Right lobe of liver (tissue), 6 donors: Measurements from ENCODE around the gene TTC8. TPM values are rescaled to one million over a fixed set of nuclear protein-coding genes. Genes with fewer than 3 reads are reported as not detected.

Source experiments
- ATAC-seq, 4 donors: fragments of 200-7000 bp; cut with Tn5 transposase; one replicate each; pipeline ENCODE4 v1.9.1; 2020; ENCODE audit warnings: mild to moderate bottlenecking in 4 of 4, moderate library complexity in 4 of 4
- DNase-seq, 3 donors: peaks; one replicate each; pipeline ENCODE4 v3.0.0-alpha.2; 2020
- H3K27ac ChIP-seq, 3 donors: fragments of 200-600 bp; one replicate each; pipeline ENCODE4 v1.8.0; 2022
- H3K27me3 ChIP-seq, 2 donors: fragments of 200-600 bp; one replicate each; pipeline ENCODE4 v1.8.0; 2022
- H3K36me3 ChIP-seq, 4 donors: fragments of 200-600 bp; sonication (generic) in 1 of 4; one replicate each; pipeline versions ENCODE4 v1.5.1 to v1.8.0; 2017 to 2022; ENCODE audit warnings: control low read depth in 1 of 4
- H3K4me1 ChIP-seq, 4 donors: fragments of 200-600 bp; sonication (generic) in 1 of 4; one replicate each; pipeline versions ENCODE4 v1.5.1 to v1.8.0; 2017 to 2022; ENCODE audit warnings: control low read depth in 1 of 4
- H3K4me3 ChIP-seq, 3 donors: fragments of 200-600 bp; one replicate each; pipeline ENCODE4 v1.8.0; 2022
- H3K9me3 ChIP-seq, 4 donors: fragments of 200-600 bp; sonication (generic) in 1 of 4; one replicate each; pipeline versions ENCODE4 v1.5.1 to v1.8.0; 2017 to 2022; ENCODE audit warnings: control low read depth in 1 of 4
- POLR2A ChIP-seq: fragments of 450-650 bp; IDR thresholded peaks from one replicate; pipeline ENCODE4 v1.6.1; 2017; ENCODE audit warnings: antibody characterized with exemption, mild to moderate bottlenecking
- WGBS: methylation state at CpG from one replicate; pipeline ENCODE4 v1.1.6; 2018; ENCODE audit warnings: low coverage, low lambda C conversion rate; ENCODE audit not compliant: insufficient coverage; ENCODE audit errors: missing lambda C conversion rate; 5-methylcytosine and 5-hydroxymethylcytosine counted together
- intact Hi-C, 2 donors: fragments of 100-400 bp; cut with DNase I; formaldehyde crosslinking; loops; one replicate each; pipeline versions ENCODE4 v1.11.2 to v1.14.1; 2022
- total RNA-seq, 6 experiments: library from RNA; depleted of rRNA in 2 of 6; stranded (reverse); fragments of >200 nt in 2 of 6; fragmentation: NEBNext Ultra II Directional in 3 of 6; extraction: Animal tissue kit (Norgen Biotek cat#: 25700) in 3 of 6; gene quantifications; one replicate each; pipeline versions ENCODE4 v1.1.0 to v1.2.4, GENCODE V29; 2016 to 2023
- TF ChIP-seq, protein P1 (sequence below), 4 donors: fragments of 200-600 bp in 3 of 4; fragments of 450-650 bp in 1 of 4; IDR thresholded peaks; one replicate each; pipeline versions ENCODE4 v1.5.1 to v1.8.0; 2016 to 2022; ENCODE audit warnings: antibody characterized with exemption in 4 of 4, mild to moderate bottlenecking in 2 of 4
- donor health status: DM: no; HTN: yes; CAD: no.
- donor health status: DM: no; HTN: no; CAD: no.
- donor health status: DM: no; HTN: no; CAD: no.
- donor health status: DM: no; HTN: yes; CAD: no.
- donor health status: DM: no; HTN: yes; CAD: no.

Gene TTC8
- total RNA-seq, 6 experiments from 2014 or later: 6.9 to 25.0 (median 11.1) TPM

DNA sequence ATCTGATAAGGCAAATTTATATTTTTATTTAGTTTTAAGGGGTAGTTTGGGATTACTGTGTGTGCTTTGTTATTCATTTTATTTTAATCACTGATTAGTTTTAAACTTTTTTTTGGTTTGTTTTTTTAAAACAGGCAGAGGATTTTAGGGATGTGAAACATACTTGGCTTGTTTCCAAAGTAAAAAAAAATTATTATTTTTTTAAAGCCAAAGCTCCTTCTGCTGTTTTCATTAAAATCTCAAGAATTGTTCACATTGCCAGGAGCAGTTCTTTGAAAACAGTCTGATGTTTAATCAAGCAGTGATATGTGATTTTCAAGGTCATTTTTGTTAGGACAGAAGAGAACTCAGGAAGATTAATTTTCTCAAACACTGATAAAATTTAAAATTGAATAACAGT, 11.2 kb downstream of the TTC8 start:
- peaks cover 0 to 20% (median 5%) of the 10 kb centered on the region in 4 donors for H3K4me1 ChIP-seq
- no peak overlapping the region for H3K27ac ChIP-seq
- TF ChIP-seq, protein P1, sequence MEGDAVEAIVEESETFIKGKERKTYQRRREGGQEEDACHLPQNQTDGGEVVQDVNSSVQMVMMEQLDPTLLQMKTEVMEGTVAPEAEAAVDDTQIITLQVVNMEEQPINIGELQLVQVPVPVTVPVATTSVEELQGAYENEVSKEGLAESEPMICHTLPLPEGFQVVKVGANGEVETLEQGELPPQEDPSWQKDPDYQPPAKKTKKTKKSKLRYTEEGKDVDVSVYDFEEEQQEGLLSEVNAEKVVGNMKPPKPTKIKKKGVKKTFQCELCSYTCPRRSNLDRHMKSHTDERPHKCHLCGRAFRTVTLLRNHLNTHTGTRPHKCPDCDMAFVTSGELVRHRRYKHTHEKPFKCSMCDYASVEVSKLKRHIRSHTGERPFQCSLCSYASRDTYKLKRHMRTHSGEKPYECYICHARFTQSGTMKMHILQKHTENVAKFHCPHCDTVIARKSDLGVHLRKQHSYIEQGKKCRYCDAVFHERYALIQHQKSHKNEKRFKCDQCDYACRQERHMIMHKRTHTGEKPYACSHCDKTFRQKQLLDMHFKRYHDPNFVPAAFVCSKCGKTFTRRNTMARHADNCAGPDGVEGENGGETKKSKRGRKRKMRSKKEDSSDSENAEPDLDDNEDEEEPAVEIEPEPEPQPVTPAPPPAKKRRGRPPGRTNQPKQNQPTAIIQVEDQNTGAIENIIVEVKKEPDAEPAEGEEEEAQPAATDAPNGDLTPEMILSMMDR (IDR thresholded peaks at IDR 0.05): no peak
- TF ChIP-seq POLR2A: no peak
- no peaks in the 10 kb centered on the region for H3K36me3 ChIP-seq
- intact Hi-C loops: no loop called here
- H3K4me3 ChIP-seq: no peak overlapping the region
- no peak for ATAC-seq
- H3K9me3 ChIP-seq: no peaks in the 10 kb centered on the region
- no peak for DNase-seq
- H3K27me3 ChIP-seq: no peaks in the 10 kb centered on the region

DNA sequence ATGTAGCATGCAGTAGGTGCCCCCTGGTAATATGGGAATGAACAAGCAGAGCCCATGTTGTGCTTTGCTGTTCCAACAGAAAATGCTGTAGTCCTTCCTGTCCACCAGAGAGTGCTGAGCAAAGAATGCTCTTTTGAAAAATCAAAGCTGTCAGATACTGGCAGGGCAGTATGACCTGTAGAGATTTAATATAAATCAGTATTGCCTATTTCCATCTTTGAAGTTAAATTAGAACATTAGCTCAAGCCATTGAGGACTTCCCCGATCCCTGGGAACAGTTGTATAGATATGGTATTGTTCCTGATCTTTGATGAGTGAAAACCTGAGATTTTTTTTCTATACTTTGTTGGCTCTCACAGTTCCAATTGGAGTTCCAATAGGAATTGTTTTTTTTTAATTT, 13.0 kb downstream of the TTC8 start:
- intact Hi-C loops: no loop called here
- DNase-seq (no peak), ATAC-seq (no peak)
- WGBS: 100% methylated on average over 1 of the region's 1 CpG
- H3K4me3 ChIP-seq: no peak overlapping the region
- peaks cover 0 to 5% (median 2%) of the 10 kb centered on the region in 4 donors for H3K36me3 ChIP-seq
- no peaks in the 10 kb centered on the region for H3K27me3 ChIP-seq
- H3K27ac ChIP-seq: no peak overlapping the region
- no peaks in the 10 kb centered on the region for H3K9me3 ChIP-seq
- H3K4me1 ChIP-seq: peaks cover 0 to 20% (median 5%) of the 10 kb centered on the region in 4 donors
- TF ChIP-seq, protein P1 (IDR thresholded peaks at IDR 0.05): no peak
- TF ChIP-seq POLR2A: no peak

DNA sequence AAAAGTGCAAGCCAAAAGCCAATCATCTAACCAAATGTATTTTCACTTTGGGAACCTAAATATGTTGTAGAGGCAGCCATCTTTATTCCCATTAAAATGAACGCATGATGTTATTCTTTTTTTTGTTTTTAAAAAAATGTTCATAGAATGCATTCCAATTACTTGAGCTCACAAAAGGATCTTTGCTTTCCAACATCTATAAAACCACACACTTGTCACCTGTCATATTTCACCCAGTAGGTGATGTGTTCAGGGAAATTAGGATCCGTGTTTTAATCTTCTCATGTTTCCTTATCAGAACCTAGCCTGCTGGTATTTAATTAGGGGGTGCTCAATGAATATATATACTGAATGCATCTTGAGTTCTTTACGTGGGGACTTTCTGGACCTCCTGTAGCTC, 13.6 kb downstream of the TTC8 start:
- Histone ChIP-seq H3K27ac (no peak overlapping the region), H3K36me3 (peaks cover 0 to 5% (median 2%) of the 10 kb centered on the region in 4 donors), H3K9me3 (no peaks in the 10 kb centered on the region), H3K4me1 (peaks cover 0 to 20% (median 5%) of the 10 kb centered on the region in 4 donors), H3K27me3 (no peaks in the 10 kb centered on the region), H3K4me3 (no peak overlapping the region)
- DNase-seq: no peak
- no peak for ATAC-seq
- WGBS: 100% methylated on average over 3 of the region's 3 CpGs
- TF ChIP-seq, protein P1 (IDR thresholded peaks at IDR 0.05): no peak
- no peak for TF ChIP-seq POLR2A
- intact Hi-C loops: no loop called here

DNA sequence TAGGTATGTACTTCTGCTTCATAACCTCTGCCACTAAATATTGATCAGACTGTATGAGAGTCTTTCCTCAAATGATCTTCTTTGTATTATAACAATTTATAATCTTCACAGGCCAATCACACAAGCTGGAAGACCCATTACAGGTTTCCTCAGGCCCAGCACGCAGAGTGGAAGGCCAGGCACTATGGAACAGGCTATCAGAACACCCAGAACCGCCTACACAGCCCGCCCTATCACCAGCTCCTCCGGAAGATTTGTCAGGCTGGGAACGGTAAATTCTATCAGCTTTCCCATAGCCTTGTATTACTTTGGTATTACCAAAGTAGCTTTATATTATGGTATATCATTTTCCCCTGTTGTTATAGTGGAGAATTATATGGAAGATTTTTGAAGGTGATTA, 16.5 kb downstream of the TTC8 start:
- Histone ChIP-seq H3K27me3 (no peaks in the 10 kb centered on the region), H3K36me3 (peaks cover 0 to 5% (median 2%) of the 10 kb centered on the region in 4 donors), H3K27ac (no peak overlapping the region), H3K4me3 (no peak overlapping the region), H3K4me1 (no peaks in the 10 kb centered on the region), H3K9me3 (no peaks in the 10 kb centered on the region)
- intact Hi-C loops: no loop called here
- no peak for DNase-seq
- no peak for ATAC-seq
- WGBS: 89% methylated on average over 4 of the region's 5 CpGs
- TF ChIP-seq, protein P1 (IDR thresholded peaks at IDR 0.05): no peak
- TF ChIP-seq POLR2A: no peak

DNA sequence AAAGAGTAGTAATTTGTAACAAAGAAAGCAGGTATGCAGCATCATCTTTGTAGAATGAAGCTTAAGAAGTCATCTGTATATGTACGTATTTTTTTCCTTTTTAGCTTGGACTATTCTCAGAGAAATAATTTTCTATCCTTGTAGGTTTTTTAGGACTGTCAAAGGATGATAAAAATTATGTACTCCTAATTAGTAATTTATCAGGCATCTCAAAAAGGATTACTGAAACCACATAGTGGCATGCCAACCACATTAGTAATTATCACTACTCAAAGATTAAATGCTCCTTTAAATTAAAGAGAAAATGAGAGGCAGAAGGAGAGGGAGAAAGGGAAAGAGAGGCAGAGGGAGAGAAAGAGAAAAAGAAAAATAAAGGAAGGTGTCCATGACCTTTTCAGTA, 17.3 kb downstream of the TTC8 start:
- no peak overlapping the region for H3K27ac ChIP-seq
- intact Hi-C loops: no loop called here
- no peak overlapping the region for H3K4me3 ChIP-seq
- no peak for DNase-seq
- WGBS: 87% methylated on average over 1 of the region's 1 CpG
- ATAC-seq: no peak
- no peaks in the 10 kb centered on the region for H3K27me3 ChIP-seq
- H3K9me3 ChIP-seq: no peaks in the 10 kb centered on the region
- TF ChIP-seq, protein P1 (IDR thresholded peaks at IDR 0.05): no peak
- TF ChIP-seq POLR2A: no peak
- H3K4me1 ChIP-seq: no peaks in the 10 kb centered on the region
- peaks cover 0 to 5% (median 2%) of the 10 kb centered on the region in 4 donors for H3K36me3 ChIP-seq
